Measurements from ENCODE around the gene ITPR2.
"Not testable (repeated sequence)": the region's sequence is repeated elsewhere in the genome, so short reads cannot be mapped to it uniquely, and the experiment has no call there.

ITPR2 gene

GRCh38 chr12:26621932-26622331 lies 211.1 kb downstream of the ITPR2 start:
- no peak for DNase-seq (ENCODE audit: low read depth)

GRCh38 chr12:26620907-26621306 lies 212.1 kb downstream of the ITPR2 start:
- no peak for DNase-seq (ENCODE audit: low read depth)

GRCh38 chr12:26617513-26617912 lies 215.5 kb downstream of the ITPR2 start:
- no peak for DNase-seq (ENCODE audit: low read depth)

GRCh38 chr12:26614011-26614616 lies 218.9 kb downstream of the ITPR2 start:
- no peak for DNase-seq (ENCODE audit: low read depth)

- DNase-seq (ENCODE audit: low read depth): no peak
Observed at GRCh38 chr12:26612203-26612602, 220.8 kb downstream of the ITPR2 start.

GRCh38 chr12:26611598-26611997 lies 221.4 kb downstream of the ITPR2 start:
- DNase-seq (ENCODE audit: low read depth): no peak

- DNase-seq (ENCODE audit: low read depth): no peak
Observed at GRCh38 chr12:26610774-26611173, 222.2 kb downstream of the ITPR2 start.

- no peak for DNase-seq (ENCODE audit: low read depth)
Observed at GRCh38 chr12:26609986-26610385, 223.0 kb downstream of the ITPR2 start.

GRCh38 chr12:26608706-26609105 lies 224.3 kb downstream of the ITPR2 start:
- DNase-seq (ENCODE audit: low read depth): no peak

GRCh38 chr12:26608273-26608672 lies 224.7 kb downstream of the ITPR2 start:
- no peak for DNase-seq (ENCODE audit: low read depth)

- DNase-seq (ENCODE audit: low read depth): no peak
Observed at GRCh38 chr12:26606911-26607310, 226.1 kb downstream of the ITPR2 start.

- DNase-seq (ENCODE audit: low read depth): not testable (repeated sequence)
Observed at GRCh38 chr12:26604813-26605212, 228.2 kb downstream of the ITPR2 start.

- no peak for DNase-seq (ENCODE audit: low read depth)
Observed at GRCh38 chr12:26599096-26599695, 233.8 kb downstream of the ITPR2 start.

GRCh38 chr12:26595806-26596205 lies 237.2 kb downstream of the ITPR2 start:
- DNase-seq (ENCODE audit: low read depth): no peak

GRCh38 chr12:26580619-26581018 lies 252.4 kb downstream of the ITPR2 start:
- no peak for DNase-seq (ENCODE audit: low read depth)

GRCh38 chr12:26576266-26576665 lies 256.7 kb downstream of the ITPR2 start:
- DNase-seq (ENCODE audit: low read depth): no peak

- no peak for DNase-seq (ENCODE audit: low read depth)
Observed at GRCh38 chr12:26573225-26573909, 259.6 kb downstream of the ITPR2 start.

GRCh38 chr12:26572137-26572536 lies 260.9 kb downstream of the ITPR2 start:
- DNase-seq (ENCODE audit: low read depth): no peak

- DNase-seq (ENCODE audit: low read depth): no peak
Observed at GRCh38 chr12:26571560-26571959, 261.4 kb downstream of the ITPR2 start.

GRCh38 chr12:26567126-26567525 lies 265.9 kb downstream of the ITPR2 start:
- no peak for DNase-seq (ENCODE audit: low read depth)

- DNase-seq (ENCODE audit: low read depth): no peak
Observed at GRCh38 chr12:26566675-26567074, 266.3 kb downstream of the ITPR2 start.

GRCh38 chr12:26566186-26566585 lies 266.8 kb downstream of the ITPR2 start:
- DNase-seq (ENCODE audit: low read depth): no peak

GRCh38 chr12:26564391-26564790 lies 268.6 kb downstream of the ITPR2 start:
- no peak for DNase-seq (ENCODE audit: low read depth)

- no peak for DNase-seq (ENCODE audit: low read depth)
Observed at GRCh38 chr12:26563552-26563951, 269.4 kb downstream of the ITPR2 start.

Measured in activated T-cell treated with anti-CD3 and anti-CD28 coated beads for 1 hour (primary cell).